Keratinocyte (primary cell): ENCODE results near the gene PRKCE. TPM values are rescaled to one million over a fixed set of nuclear protein-coding genes. Genes with fewer than 3 reads are reported as not detected.

ENCODE experiments used
- DNase-seq: peaks from one replicate; pipeline ENCODE4 v3.0.0-alpha.2; 2011; ENCODE audit warnings: low read depth, missing footprints, low spot score
- FAIRE-seq: peaks from 2 replicates; lab custom pipeline; 2011; peaks lifted over from hg19 to GRCh38; lab: Jason Lieb, UNC
- H2AFZ ChIP-seq: 2 replicates; pipeline ENCODE4 v1.6.0; 2012; ENCODE audit warnings: low read length, control low read depth, inconsistent platforms; ENCODE audit not compliant: control insufficient read depth
- H3K27ac ChIP-seq: 2 replicates; pipeline ENCODE4 v1.5.1; 2011; ENCODE audit warnings: low read length; ENCODE audit not compliant: control insufficient read depth, insufficient read depth
- H3K27me3 ChIP-seq: 3 replicates; pipeline ENCODE4 v1.6.0; 2011; ENCODE audit warnings: low read length; ENCODE audit not compliant: control insufficient read depth, insufficient read depth; ENCODE audit errors: extremely low read depth
- H3K36me3 ChIP-seq, 2 experiments: 2 replicates in 1 of 2; 3 replicates in 1 of 2; pipeline ENCODE4 v1.5.1; 2011; ENCODE audit warnings: low read length in 2 of 2, mild to moderate bottlenecking in 1 of 2; ENCODE audit not compliant: control insufficient read depth in 2 of 2, insufficient read depth in 2 of 2; ENCODE audit errors: extremely low read depth in 1 of 2
- H3K4me1 ChIP-seq: 3 replicates; pipeline ENCODE4 v1.5.1; 2011; ENCODE audit warnings: low read length; ENCODE audit not compliant: control insufficient read depth, insufficient read depth; ENCODE audit errors: extremely low read depth
- H3K4me2 ChIP-seq: 3 replicates; pipeline ENCODE4 v1.6.0; 2011; ENCODE audit warnings: low read depth, low read length; ENCODE audit not compliant: control insufficient read depth, insufficient read depth; ENCODE audit errors: extremely low read depth
- H3K4me3 ChIP-seq, 3 experiments: fragments of 200-600 bp in 1 of 3; sonication (generic) in 1 of 3; 2 replicates in 2 of 3; 3 replicates in 1 of 3; pipeline ENCODE4 v1.5.1; 2011 to 2016; ENCODE audit warnings: low read length in 3 of 3, mild to moderate bottlenecking in 3 of 3, control low read depth in 2 of 3, inconsistent platforms in 1 of 3, low read depth in 1 of 3, mixed read lengths in 1 of 3, mixed run types in 1 of 3, moderate library complexity in 1 of 3; ENCODE audit not compliant: control insufficient read depth in 2 of 3, insufficient read depth in 2 of 3; ENCODE audit errors: extremely low read depth in 1 of 3
- H3K79me2 ChIP-seq: 2 replicates; pipeline ENCODE4 v1.6.0; 2012; ENCODE audit warnings: low read length; ENCODE audit not compliant: control insufficient read depth, insufficient read depth
- H3K9ac ChIP-seq: 3 replicates; pipeline ENCODE4 v1.6.0; 2011; ENCODE audit warnings: low read length; ENCODE audit not compliant: control insufficient read depth, insufficient read depth; ENCODE audit errors: extremely low read depth
- H3K9me1 ChIP-seq: 3 replicates; pipeline ENCODE4 v1.6.0; 2011; ENCODE audit warnings: low read length; ENCODE audit not compliant: control insufficient read depth, insufficient read depth; ENCODE audit errors: extremely low read depth
- H3K9me3 ChIP-seq: 2 replicates; pipeline ENCODE4 v1.5.1; 2012; ENCODE audit warnings: low read depth, low read length; ENCODE audit not compliant: control insufficient read depth
- H4K20me1 ChIP-seq: 3 replicates; pipeline ENCODE4 v1.6.0; 2011; ENCODE audit warnings: low read length; ENCODE audit not compliant: control insufficient read depth, insufficient read depth; ENCODE audit errors: extremely low read depth
- EZH2 ChIP-seq: IDR thresholded peaks from one replicate; pipeline ENCODE4 v1.6.1; 2012; ENCODE audit warnings: inconsistent platforms, mild to moderate bottlenecking, low read length, moderate library complexity
- dilution Hi-C: fragments of 300-500 bp; cut with MboI; formaldehyde crosslinking; loops from one replicate; pipeline ENCODE4 v1.7.0; 2020; ENCODE audit warnings: low sequenced_read_pairs; ENCODE audit not compliant: extremely low pct_ligation_motif_present
- polyA plus RNA-seq, 5 experiments: library from polyadenylated mRNA; depleted of rRNA in 3 of 5; stranded (reverse) in 3 of 5; stranded (forward) in 1 of 5; unstranded in 1 of 5; fragments of >200 nt; gene quantifications; 1 replicate in 1 of 5; 2 replicates in 3 of 5; 3 replicates in 1 of 5; pipeline versions ENCODE4 v1.2.1 to v1.2.3, GENCODE V29; 2011 to 2012; ENCODE audit warnings: missing spikeins in 2 of 5, low read depth in 1 of 5, low replicate concordance in 1 of 5
- TF ChIP-seq, protein P1 (sequence below), 3 experiments: IDR thresholded peaks in 1 of 3; conservative IDR thresholded peaks in 1 of 3; optimal IDR thresholded peaks in 1 of 3; 2 replicates in 2 of 3; 3 replicates in 1 of 3; pipeline versions ENCODE3 to v1.5.1; 2011; ENCODE audit warnings: low read length in 3 of 3, mild to moderate bottlenecking in 3 of 3, moderate library complexity in 2 of 3, control low read depth in 1 of 3, inconsistent platforms in 1 of 3; ENCODE audit not compliant: insufficient read depth in 2 of 3; ENCODE audit errors: extremely low read depth in 1 of 3

PRKCE gene
- polyA plus RNA-seq, 1 donor (not counting 4 experiments of a cell fraction or from before 2014, with no cell fraction given), result 2.0 TPM

DNA sequence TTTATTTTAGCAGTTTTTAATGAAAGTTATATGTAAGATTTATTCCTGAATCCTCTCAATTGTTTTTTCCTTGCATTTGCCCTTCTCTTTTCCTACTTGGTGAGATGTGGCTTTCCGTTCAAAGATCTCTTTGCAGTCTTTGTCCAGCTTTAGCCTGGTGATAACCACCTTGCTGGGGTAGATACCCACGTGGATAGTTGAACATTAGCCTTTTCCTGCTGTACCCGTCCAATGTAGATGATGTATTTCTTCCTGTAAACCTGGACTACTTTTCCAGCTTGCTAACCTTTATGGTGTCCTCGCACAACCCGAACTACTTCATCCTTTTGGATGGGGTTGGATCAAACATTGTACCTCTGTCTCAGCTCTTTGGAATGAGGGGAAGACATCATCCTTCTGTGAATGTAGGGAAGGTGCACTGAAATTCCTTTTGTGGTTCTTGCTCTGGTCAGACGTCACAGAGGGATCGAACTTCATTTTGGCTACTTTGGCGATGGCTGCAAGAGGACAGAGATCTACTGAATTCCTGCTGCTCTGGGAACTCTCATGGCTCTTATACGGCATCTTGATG, 352.5 kb downstream of the PRKCE start:
- DNase-seq (no peak), FAIRE-seq (no peak)
- dilution Hi-C loops, result no loop called here
- Histone ChIP-seq H3K27ac (no peak overlapping the region), H3K9me3 (no peaks in the 10 kb centered on the region), H2AFZ (no peak overlapping the region), H3K36me3 (no peaks in the 10 kb centered on the region), H3K9me1 (no peaks in the 10 kb centered on the region), H3K27me3 (no peaks in the 10 kb centered on the region), H4K20me1 (no peaks in the 10 kb centered on the region), H3K4me1 (peaks cover 16% of the 10 kb centered on the region), H3K4me2 (no peak overlapping the region), H3K4me3 (no peak overlapping the region), H3K79me2 (no peaks in the 10 kb centered on the region), H3K9ac (no peak overlapping the region)
- TF ChIP-seq, protein P1, sequence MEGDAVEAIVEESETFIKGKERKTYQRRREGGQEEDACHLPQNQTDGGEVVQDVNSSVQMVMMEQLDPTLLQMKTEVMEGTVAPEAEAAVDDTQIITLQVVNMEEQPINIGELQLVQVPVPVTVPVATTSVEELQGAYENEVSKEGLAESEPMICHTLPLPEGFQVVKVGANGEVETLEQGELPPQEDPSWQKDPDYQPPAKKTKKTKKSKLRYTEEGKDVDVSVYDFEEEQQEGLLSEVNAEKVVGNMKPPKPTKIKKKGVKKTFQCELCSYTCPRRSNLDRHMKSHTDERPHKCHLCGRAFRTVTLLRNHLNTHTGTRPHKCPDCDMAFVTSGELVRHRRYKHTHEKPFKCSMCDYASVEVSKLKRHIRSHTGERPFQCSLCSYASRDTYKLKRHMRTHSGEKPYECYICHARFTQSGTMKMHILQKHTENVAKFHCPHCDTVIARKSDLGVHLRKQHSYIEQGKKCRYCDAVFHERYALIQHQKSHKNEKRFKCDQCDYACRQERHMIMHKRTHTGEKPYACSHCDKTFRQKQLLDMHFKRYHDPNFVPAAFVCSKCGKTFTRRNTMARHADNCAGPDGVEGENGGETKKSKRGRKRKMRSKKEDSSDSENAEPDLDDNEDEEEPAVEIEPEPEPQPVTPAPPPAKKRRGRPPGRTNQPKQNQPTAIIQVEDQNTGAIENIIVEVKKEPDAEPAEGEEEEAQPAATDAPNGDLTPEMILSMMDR (optimal IDR thresholded peaks at IDR 0.05 in 1 of 3, IDR thresholded peaks at IDR 0.05 in 1 of 3, conservative IDR thresholded peaks at IDR 0.05 in 1 of 3; ENCODE audit: extremely low read depth in 1 of 3, insufficient read depth in 2 of 3, low read length in 3 of 3), result no peak
- no peak for TF ChIP-seq EZH2

DNA sequence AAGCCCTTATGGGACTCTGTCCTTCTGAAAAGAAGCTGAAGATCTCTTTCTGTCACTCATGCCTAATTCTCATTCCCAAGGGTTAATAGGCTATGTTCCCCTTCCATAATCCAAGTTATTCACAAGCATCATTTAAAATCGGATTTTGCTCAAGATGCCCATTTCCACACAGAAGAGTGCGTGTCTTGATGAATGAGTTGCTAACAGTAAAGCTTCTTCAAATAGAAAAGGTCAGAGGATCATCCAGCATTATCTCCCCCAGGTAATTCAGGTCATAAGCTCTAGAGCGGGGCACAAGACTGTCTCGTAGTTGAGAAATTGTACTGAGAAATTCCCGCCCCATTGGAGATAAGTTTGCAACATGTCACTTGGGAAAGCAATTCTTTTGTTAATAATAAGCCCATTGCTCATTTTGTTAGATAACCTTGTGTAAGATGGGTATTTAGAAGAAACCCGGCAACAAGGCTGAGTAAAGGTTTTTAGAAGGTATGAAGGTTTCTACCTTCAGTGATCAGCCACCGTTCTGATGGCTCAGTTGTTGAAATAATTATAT, 355.1 kb downstream of the PRKCE start:
- no peaks in the 10 kb centered on the region for H3K36me3 ChIP-seq
- peaks cover 19% of the 10 kb centered on the region for H3K4me1 ChIP-seq
- no peaks in the 10 kb centered on the region for H3K79me2 ChIP-seq
- TF ChIP-seq, protein P1 (optimal IDR thresholded peaks at IDR 0.05 in 1 of 3, IDR thresholded peaks at IDR 0.05 in 1 of 3, conservative IDR thresholded peaks at IDR 0.05 in 1 of 3; ENCODE audit: extremely low read depth in 1 of 3, insufficient read depth in 2 of 3, low read length in 3 of 3), result no peak
- TF ChIP-seq EZH2, result no peak
- no peaks in the 10 kb centered on the region for H3K27me3 ChIP-seq
- FAIRE-seq (no peak), DNase-seq (no peak)
- H4K20me1 ChIP-seq, result no peaks in the 10 kb centered on the region
- dilution Hi-C loops, result no loop called here
- no peak overlapping the region for H2AFZ ChIP-seq
- no peaks in the 10 kb centered on the region for H3K9me3 ChIP-seq
- no peak overlapping the region for H3K4me3 ChIP-seq
- no peak overlapping the region for H3K9ac ChIP-seq
- H3K27ac ChIP-seq, result no peak overlapping the region
- H3K9me1 ChIP-seq, result no peaks in the 10 kb centered on the region
- H3K4me2 ChIP-seq, result no peak overlapping the region
